ENCODE measurements around the gene ANKRD34A. TPM values are rescaled to one million over a fixed set of nuclear protein-coding genes. Genes with fewer than 3 reads are reported as not detected.

Gene ANKRD34A
- total RNA-seq (2021) (0.33 and 0.50 TPM in 2 replicates), Bru-seq, nascent RNA (percentile 27 among the genes with signal in this experiment), BruChase-seq, experiment 1, labeled RNA remaining after a 2-hour chase (percentile 34 among the genes with signal in this experiment), BruChase-seq, experiment 2, labeled RNA remaining after a 6-hour chase (percentile 27 among the genes with signal in this experiment)
- long read RNA-seq: 0 reads

- Histone ChIP-seq H3K27me3 (ENCODE audit: insufficient read depth, low read depth) (peaks cover 6% of the 10 kb centered on the region; the same call in 1 of the 2 replicates), H4K20me1 (ENCODE audit: insufficient read depth) (no peaks in the 10 kb centered on the region), H3K4me3 (peak within 1 kb of the TSS; percentile 65), H2AFZ (peak within 1 kb of the TSS; percentile 85), H3K36me3 (ENCODE audit: low read depth) (no peaks in the 10 kb centered on the region), H3K9me2 (ENCODE audit: insufficient read depth) (no peaks in the 10 kb centered on the region), H3K79me2 (ENCODE audit: low read depth) (no peaks in the 10 kb centered on the region), H3K4me1 (replicated peaks; ENCODE audit: insufficient read depth) (peaks cover 26% of the 10 kb centered on the region), H3F3A (ENCODE audit: insufficient read depth, low read depth) (peaks cover 14% of the 10 kb centered on the region), H3K4me2 (peak within 1 kb of the TSS; percentile 84), H3K27ac (peak within 1 kb of the TSS; percentile 8; the same call in 1 of the 2 replicates), H3K9me3 (ENCODE audit: insufficient read depth, low read depth) (no peaks in the 10 kb centered on the region)
- peak; percentile 88 to 92 for DNase-seq
- no TSS peak for BruUV-seq (replicated peaks)
- TF ChIP-seq EZH2 (IDR thresholded peaks at IDR 0.05; ENCODE audit: low read depth): no peak
- no peak for TF ChIP-seq CTCF (conservative IDR thresholded peaks at IDR 0.05)
- intact Hi-C loops (cut with micrococcal nuclease; ENCODE audit: unreplicated experiment): no loop called here
- CTCF ChIA-PET: interaction anchor here (0.5 to 0.9 kb wide), 4 partner anchors 37 to 74 kb away, joined by 3 to 11 read pairs (median 4); partner anchors contain the start of gene RBM8A
- POLR2A ChIA-PET (ENCODE audit: unreplicated experiment): interaction anchor here (0.6 to 0.7 kb wide), 4 partner anchors 11 to 105 kb away, joined by 3 to 10 read pairs (median 4); no protein-coding TSS in a partner anchor
These were observed at the start of gene ANKRD34A, which contains the start of gene POLR3GL for GRCh38 chr1:145964328-145965118. Gene ANKRD34A, minus strand, starts transcription at chr1:145964575. Its CDS starts 2,816 bp downstream, at chr1:145961759. Gene POLR3GL, plus strand, starts transcription at chr1:145964690. Its CDS starts 10,176 bp downstream, at chr1:145974866.

- no TSS peak for BruUV-seq (replicated peaks)
- peaks cover 17% of the 10 kb centered on the region; the same call in 1 of the 2 replicates for H3F3A ChIP-seq (ENCODE audit: insufficient read depth, low read depth)
- H3K4me2 ChIP-seq: no peak overlapping the region
- DNase-seq: no peak
- no peaks in the 10 kb centered on the region for H3K79me2 ChIP-seq (ENCODE audit: low read depth)
- H3K27ac ChIP-seq: no peak overlapping the region
- H3K36me3 ChIP-seq (ENCODE audit: low read depth): no peaks in the 10 kb centered on the region
- no peaks in the 10 kb centered on the region for H3K9me2 ChIP-seq (ENCODE audit: insufficient read depth)
- no peaks in the 10 kb centered on the region for H4K20me1 ChIP-seq (ENCODE audit: insufficient read depth)
- intact Hi-C loops (cut with micrococcal nuclease; ENCODE audit: unreplicated experiment): loop anchor here (5.0 kb wide), 2 partner anchors 96 to 166 kb away; partner anchors contain the start of genes NUDT17 and PEX11B
- H2AFZ ChIP-seq: no peak overlapping the region
- POLR2A ChIA-PET (ENCODE audit: unreplicated experiment): interaction anchor here (0.7 kb wide), 1 partner anchor 290 kb away, joined by 3 read pairs; no protein-coding TSS in a partner anchor
- H3K9me3 ChIP-seq (ENCODE audit: insufficient read depth, low read depth): no peaks in the 10 kb centered on the region
- CTCF ChIA-PET: no interaction called here
- no peaks in the 10 kb centered on the region for H3K27me3 ChIP-seq (ENCODE audit: insufficient read depth, low read depth)
- H3K4me1 ChIP-seq (replicated peaks; ENCODE audit: insufficient read depth): no peaks in the 10 kb centered on the region; the same call in 1 of the 2 replicates
- TF ChIP-seq CTCF (conservative IDR thresholded peaks at IDR 0.05): no peak
- TF ChIP-seq EZH2 (IDR thresholded peaks at IDR 0.05; ENCODE audit: low read depth): no peak
- no peak overlapping the region for H3K4me3 ChIP-seq
These were observed 49.2 kb upstream of the ANKRD34A start for GRCh38 chr1:146013559-146013922.

All from PC-9 (cell line).